HCT116 (cell line): ENCODE data around the gene UVRAG. TPM values are rescaled to one million over a fixed set of nuclear protein-coding genes. Genes with fewer than 3 reads are reported as not detected.

ENCODE experiments used
- ATAC-seq: fragments of 200-7000 bp; cut with Tn5 transposase; 2 replicates; pipeline ENCODE4 v1.9.1; 2020; ENCODE audit warnings: mild to moderate bottlenecking, moderate library complexity
- BruUV-seq: library from RNA; stranded (reverse); fragments of 400-500 nt; replicated peaks from 2 replicates; lab custom pipeline; 2021; lab: Mats Ljungman, UMichigan
- CTCF ChIA-PET: fragments of 300-600 bp; sonication (Branson Sonifier 250); formaldehyde crosslinking; loops from one replicate; lab custom pipeline; 2021; ENCODE audit warnings: antibody characterized with exemption; lab: Charles Lee
- POLR2A ChIA-PET: fragments of 300-600, 350-600 bp; sonication (Branson Sonifier 250); formaldehyde crosslinking; loops from one replicate; lab custom pipeline; 2021; ENCODE audit warnings: antibody characterized with exemption; lab: Charles Lee
- RAD21 ChIA-PET, 2 experiments: fragments of 300-600 bp; sonication (Branson Sonifier 250); formaldehyde crosslinking; loops; one replicate each; lab custom pipeline; 2023; ENCODE audit warnings: low total read pairs in 2 of 2; ENCODE audit not compliant: uncharacterized antibody in 2 of 2, unreplicated experiment in 2 of 2, low non-redundant PET in 1 of 2; lab: Charles Lee
- DNase-seq: peaks from one replicate; pipeline ENCODE4 v3.0.0-alpha.2; 2010; ENCODE audit warnings: low read depth, low spot score
- H2AFZ ChIP-seq: fragments of 200-600 bp; shearing (Covaris generic), sonication (generic); 2 replicates; pipeline ENCODE4 v1.6.1; 2017; ENCODE audit warnings: low read depth, mixed run types, mixed read lengths, antibody characterized with exemption, low read length; ENCODE audit not compliant: poor library complexity, severe bottlenecking
- H3K27ac ChIP-seq: 2 replicates; pipeline ENCODE4 v1.5.1; 2012; ENCODE audit warnings: low read depth, low read length
- H3K27me3 ChIP-seq: fragments of 200-600 bp; sonication (generic); 2 replicates; pipeline ENCODE4 v1.6.1; 2016; ENCODE audit warnings: mixed run types, low read length, mixed read lengths; ENCODE audit not compliant: insufficient read depth
- H3K36me3 ChIP-seq, 2 experiments: fragments of 200-500 bp in 1 of 2; fragments of 200-600 bp in 1 of 2; sonication (Bioruptor generic) in 1 of 2; sonication (generic) in 1 of 2; 2 replicates each; pipeline versions ENCODE4 v1.5.1 to v1.6.1; 2014 to 2016; ENCODE audit warnings: low read length in 2 of 2, inconsistent platforms in 1 of 2, mixed read lengths in 1 of 2, mixed run types in 1 of 2; ENCODE audit not compliant: insufficient read depth in 2 of 2, control insufficient read depth in 1 of 2
- H3K4me1 ChIP-seq, 2 experiments: fragments of 200-600 bp in 1 of 2; sonication (generic) in 1 of 2; 2 replicates each; pipeline versions ENCODE4 v1.5.1 to v1.6.1; 2012 to 2017; ENCODE audit warnings: low read length in 2 of 2, inconsistent platforms in 1 of 2, mild to moderate bottlenecking in 1 of 2, mixed read lengths in 1 of 2, mixed run types in 1 of 2, moderate library complexity in 1 of 2; ENCODE audit not compliant: insufficient read depth in 2 of 2, control insufficient read depth in 1 of 2
- H3K4me2 ChIP-seq: fragments of 200-600 bp; sonication (generic); 2 replicates; pipeline ENCODE4 v1.6.1; 2017; ENCODE audit warnings: mixed run types, low read length, mixed read lengths
- H3K4me3 ChIP-seq, 2 experiments: fragments of 200-600 bp in 1 of 2; sonication (generic) in 1 of 2; replicated peaks in 1 of 2; 2 replicates each; pipeline ENCODE4 v1.5.1; 2011 to 2016; ENCODE audit warnings: low read length in 2 of 2, control low read depth in 1 of 2, low read depth in 1 of 2, mild to moderate bottlenecking in 1 of 2, mixed read lengths in 1 of 2, mixed run types in 1 of 2
- H3K79me2 ChIP-seq: fragments of 200-600 bp; sonication (generic); 2 replicates; pipeline ENCODE4 v1.6.1; 2017; ENCODE audit warnings: mild to moderate bottlenecking, mixed run types, low read length, moderate library complexity, mixed read lengths; ENCODE audit not compliant: insufficient read depth
- H3K9ac ChIP-seq: fragments of 200-600 bp; sonication (generic); 2 replicates; pipeline ENCODE4 v1.6.1; 2016; ENCODE audit warnings: low read length, mixed read lengths
- H3K9me2 ChIP-seq: fragments of 200-600 bp; sonication (generic), shearing (Covaris generic); 2 replicates; pipeline ENCODE4 v1.6.1; 2017; ENCODE audit warnings: mixed run types, mild to moderate bottlenecking, moderate library complexity; ENCODE audit not compliant: insufficient read depth
- H3K9me3 ChIP-seq, 2 experiments: fragments of 200-500 bp in 1 of 2; fragments of 200-600 bp in 1 of 2; sonication (Bioruptor generic) in 1 of 2; sonication (generic) in 1 of 2; 2 replicates each; pipeline ENCODE4 v1.6.1; 2014 to 2017; ENCODE audit warnings: low read length in 2 of 2, mixed read lengths in 2 of 2, inconsistent platforms in 1 of 2, low read depth in 1 of 2, mild to moderate bottlenecking in 1 of 2, mixed run types in 1 of 2, moderate library complexity in 1 of 2; ENCODE audit not compliant: control insufficient read depth in 1 of 2, insufficient read depth in 1 of 2
- H4K20me1 ChIP-seq: fragments of 200-600 bp; sonication (generic), shearing (Covaris generic); 2 replicates; pipeline ENCODE4 v1.6.1; 2017; ENCODE audit warnings: mixed run types, mild to moderate bottlenecking, moderate library complexity; ENCODE audit not compliant: insufficient read depth
- ATF3 ChIP-seq: IDR thresholded peaks from 2 replicates; pipeline ENCODE4 v1.6.1; 2012
- CBX3 ChIP-seq: IDR thresholded peaks from 2 replicates; pipeline ENCODE4 v1.6.1; 2012; ENCODE audit warnings: low read depth
- CEBPB ChIP-seq: IDR thresholded peaks from 2 replicates; pipeline ENCODE4 v1.6.1; 2012; ENCODE audit warnings: low read depth
- CTCF ChIP-seq, 3 experiments: fragments of 200-600 bp in 1 of 3; sonication (generic) in 1 of 3; IDR thresholded peaks in 2 of 3; conservative IDR thresholded peaks in 1 of 3; 2 replicates each; pipeline ENCODE4 v1.5.1; 2012 to 2017; ENCODE audit warnings: low read depth in 2 of 3, low read length in 2 of 3, antibody characterized with exemption in 1 of 3, borderline replicate concordance in 1 of 3, control low read depth in 1 of 3, mild to moderate bottlenecking in 1 of 3, mixed read lengths in 1 of 3, mixed run types in 1 of 3, moderate library complexity in 1 of 3; ENCODE audit not compliant: insufficient read depth in 1 of 3
- EZH2 ChIP-seq: fragments of 200-600 bp; sonication (generic); IDR thresholded peaks from 2 replicates; pipeline ENCODE4 v1.6.1; 2017; ENCODE audit warnings: antibody characterized with exemption, mixed run types
- EZH2phosphoT487 ChIP-seq: fragments of 200-600 bp; IDR thresholded peaks from 2 replicates; pipeline ENCODE4 v1.6.1; 2018; ENCODE audit warnings: antibody characterized with exemption, borderline replicate concordance
- JUND ChIP-seq: IDR thresholded peaks from 2 replicates; pipeline ENCODE4 v1.6.1; 2012
- POLR2A ChIP-seq: IDR thresholded peaks from 2 replicates; pipeline ENCODE4 v1.7.0; 2011; ENCODE audit warnings: borderline replicate concordance; ENCODE audit not compliant: insufficient read depth, insufficient read length; ENCODE audit errors: extremely low read depth
- SIN3A ChIP-seq: IDR thresholded peaks from 2 replicates; pipeline ENCODE4 v1.6.1; 2012; ENCODE audit warnings: low read depth
- SP1 ChIP-seq: IDR thresholded peaks from 2 replicates; pipeline ENCODE4 v1.6.1; 2012; ENCODE audit warnings: low read depth
- SRF ChIP-seq: IDR thresholded peaks from 2 replicates; pipeline ENCODE4 v1.6.1; 2012; ENCODE audit warnings: low read depth
- TCF7L2 ChIP-seq: IDR thresholded peaks from 2 replicates; pipeline ENCODE4 v1.7.0; 2011; ENCODE audit warnings: borderline replicate concordance, inconsistent platforms; ENCODE audit not compliant: insufficient read depth, insufficient read length; ENCODE audit errors: extremely low read depth
- YY1 ChIP-seq: IDR thresholded peaks from 2 replicates; pipeline ENCODE4 v1.6.1; 2011; ENCODE audit warnings: low read length, low read depth, moderate library complexity, mild to moderate bottlenecking; ENCODE audit not compliant: insufficient replicate concordance; ENCODE audit errors: extremely low read depth
- ZBTB33 ChIP-seq: IDR thresholded peaks from 2 replicates; pipeline ENCODE4 v1.6.1; 2011; ENCODE audit warnings: mild to moderate bottlenecking, low read length, moderate library complexity; ENCODE audit not compliant: insufficient replicate concordance; ENCODE audit errors: extremely low read depth
- ZFX ChIP-seq: fragments of 450-650 bp; IDR thresholded peaks from 2 replicates; pipeline ENCODE4 v1.6.1; 2017
- ZNF274 ChIP-seq: fragments of 200-500 bp; sonication (Bioruptor generic); IDR thresholded peaks from 2 replicates; pipeline ENCODE4 v1.6.1; 2014; ENCODE audit warnings: mild to moderate bottlenecking, low read depth, low read length, inconsistent platforms
- intact Hi-C: fragments of 100-400 bp; cut with micrococcal nuclease; formaldehyde crosslinking; loops from 2 replicates; pipeline ENCODE4 v1.10.0; 2022
- total RNA-seq: library from RNA; stranded (reverse); gene quantifications from one replicate; pipeline ENCODE4 v1.2.1, GENCODE V29; 2021; ENCODE audit not compliant: unreplicated experiment

The UVRAG gene
- total RNA-seq, 1 experiment from 2014 or later = 12.3 TPM

GRCh38 chr11:76189682-76190081 is 374.7 kb downstream of the UVRAG start:
- intact Hi-C loops = no loop called here
- H3K27ac ChIP-seq = no peak overlapping the region
- H3K4me1 ChIP-seq = peaks cover 0 to 5% of the 10 kb centered on the region in 2 experiments; a peak in 1 of 4 replicates
- POLR2A ChIA-PET = no interaction called here
- BruUV-seq = no TSS peak
- DNase-seq (no peak), ATAC-seq (no peak)
- H3K4me2 ChIP-seq = no peak overlapping the region
- H3K27me3 ChIP-seq = no peaks in the 10 kb centered on the region
- H3K4me3 ChIP-seq = no peak overlapping the region
- CTCF ChIA-PET = no interaction called here
- no peak overlapping the region for H2AFZ ChIP-seq
- no peaks in the 10 kb centered on the region for H3K36me3 ChIP-seq
- H3K9me2 ChIP-seq = no peaks in the 10 kb centered on the region
- TF ChIP-seq POLR2A (no peak), EZH2phosphoT487 (no peak), SRF (no peak), YY1 (no peak), CBX3 (no peak), ZNF274 (no peak), JUND (no peak), ATF3 (no peak), CEBPB (no peak)
- no peaks in the 10 kb centered on the region for H3K79me2 ChIP-seq
- no peaks in the 10 kb centered on the region for H4K20me1 ChIP-seq
- H3K9me3 ChIP-seq = no peaks in the 10 kb centered on the region
- RAD21 ChIA-PET = no interaction called here
- no peak overlapping the region for H3K9ac ChIP-seq

DNA sequence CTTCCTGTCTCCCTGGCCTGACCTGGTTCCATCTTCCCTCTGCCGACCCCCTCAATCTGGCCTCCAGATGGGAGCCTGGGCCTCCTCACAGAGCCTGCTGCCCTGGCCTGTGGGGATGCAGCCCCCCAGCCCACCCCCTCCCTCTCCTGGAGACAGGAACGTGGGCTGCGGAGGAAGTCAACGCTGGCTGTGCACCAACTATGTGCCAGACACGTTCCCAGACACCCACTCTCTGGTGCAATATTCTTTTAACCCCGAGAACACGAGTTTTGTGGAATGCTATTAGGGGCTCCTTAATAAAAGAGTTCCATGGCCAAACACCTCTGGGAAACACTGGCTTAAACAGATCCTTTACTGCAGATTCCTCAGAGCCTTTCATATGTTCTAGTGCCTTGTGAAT is 375.4 kb downstream of the UVRAG start:
- Histone ChIP-seq H3K27me3 (no peaks in the 10 kb centered on the region), H2AFZ (no peak overlapping the region), H3K27ac (no peak overlapping the region), H3K9ac (no peak overlapping the region), H3K9me3 (no peaks in the 10 kb centered on the region), H4K20me1 (no peaks in the 10 kb centered on the region), H3K79me2 (no peaks in the 10 kb centered on the region), H3K4me2 (no peak overlapping the region), H3K36me3 (no peaks in the 10 kb centered on the region), H3K9me2 (no peaks in the 10 kb centered on the region), H3K4me1 (peaks cover 0 to 5% of the 10 kb centered on the region in 2 experiments; a peak in 1 of 4 replicates), H3K4me3 (no peak overlapping the region)
- BruUV-seq = no TSS peak
- no peak for ATAC-seq
- intact Hi-C loops = no loop called here
- RAD21 ChIA-PET = no interaction called here
- POLR2A ChIA-PET = no interaction called here
- CTCF ChIA-PET = no interaction called here
- no peak for DNase-seq
- TF ChIP-seq ATF3 = no peak
- no peak for TF ChIP-seq EZH2
- no peak for TF ChIP-seq ZFX
- TF ChIP-seq ZNF274 = no peak
- TF ChIP-seq CEBPB = no peak
- TF ChIP-seq SIN3A = no peak
- no peak for TF ChIP-seq POLR2A
- no peak for TF ChIP-seq EZH2phosphoT487
- no peak for TF ChIP-seq ZBTB33
- no peak for TF ChIP-seq TCF7L2
- TF ChIP-seq CTCF (IDR thresholded peaks at IDR 0.05 in 2 of 3, conservative IDR thresholded peaks at IDR 0.05 in 1 of 3; ENCODE audit: borderline replicate concordance in 1 of 3, insufficient read depth in 1 of 3, low read depth in 2 of 3, low read length in 2 of 3) = no peak
- no peak for TF ChIP-seq SP1
